ENCODE measurements around the gene IGSF6. TPM values are rescaled to one million over a fixed set of nuclear protein-coding genes. Genes with fewer than 3 reads are reported as not detected.
"Not testable (repeated sequence)": the region's sequence is repeated elsewhere in the genome, so short reads cannot be mapped to it uniquely, and the experiment has no call there.

IGSF6 gene
- total RNA-seq, 1 experiment from 2014 or later = 0.56 TPM

DNA sequence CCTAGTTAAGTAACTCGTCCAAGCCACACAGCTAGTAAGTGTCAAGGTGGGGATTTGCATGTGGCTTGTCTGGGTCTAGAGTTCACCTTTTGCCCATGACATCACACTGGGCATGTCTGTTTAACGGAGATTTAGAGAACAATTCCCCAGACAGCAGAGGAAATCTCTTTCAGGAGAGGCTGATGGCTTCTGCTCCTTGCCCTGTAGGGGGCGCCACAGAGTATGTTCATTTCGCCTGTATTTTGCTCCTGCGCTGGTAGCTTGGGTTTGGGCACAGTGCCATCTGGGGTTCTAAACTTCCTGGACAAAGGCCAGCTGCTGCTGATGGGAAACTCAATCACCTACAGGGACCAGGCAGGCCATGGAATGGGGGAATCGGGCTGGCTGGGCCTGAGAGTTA lies 31.8 kb upstream of the IGSF6 start:
- Histone ChIP-seq H3K4me3 (ENCODE audit: low read length) (no peak overlapping the region), H3K79me2 (ENCODE audit: low read length) (no peaks in the 10 kb centered on the region), H3K4me1 (ENCODE audit: low read length) (peaks cover 3% of the 10 kb centered on the region; the same call in 1 of the 2 replicates), H3K9me3 (ENCODE audit: low read length) (no peaks in the 10 kb centered on the region), H3K9me2 (replicated peaks; ENCODE audit: insufficient read depth, low read length) (no peaks in the 10 kb centered on the region), H4K20me1 (ENCODE audit: insufficient read depth, low read depth, low read length) (no peaks in the 10 kb centered on the region), H3K27me3 (ENCODE audit: low read length) (no peaks in the 10 kb centered on the region), H2AFZ (ENCODE audit: low read length) (no peak overlapping the region), H3K9ac (ENCODE audit: low read length) (no peak overlapping the region), H3K27ac (ENCODE audit: low read length) (no peak overlapping the region), H3K36me3 (ENCODE audit: insufficient read depth, low read length) (no peaks in the 10 kb centered on the region), H3K4me2 (ENCODE audit: low read depth, low read length, poor library complexity, severe bottlenecking) (no peak overlapping the region)
- DNase-seq = peak; percentile 86

DNA sequence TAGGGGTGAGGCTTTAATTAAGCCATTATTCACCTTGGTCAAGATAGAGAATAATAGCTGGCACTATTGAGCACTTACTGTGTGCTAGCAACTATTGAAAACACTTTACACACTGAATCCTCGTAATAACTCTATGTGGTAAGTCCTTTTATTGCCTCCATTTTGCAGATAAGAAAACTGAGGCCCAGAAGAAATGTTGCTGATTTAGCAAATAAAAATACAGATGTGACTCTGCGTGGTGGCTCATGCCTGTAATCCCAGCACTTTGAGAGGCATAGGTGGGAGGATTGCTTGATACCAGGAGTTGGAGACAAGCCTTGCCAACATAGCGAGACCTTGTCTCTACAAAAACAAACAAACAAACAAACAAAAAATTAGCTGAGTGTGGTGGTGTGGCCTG lies 30.8 kb upstream of the IGSF6 start:
- Histone ChIP-seq H3K4me3 (ENCODE audit: low read length) (no peak overlapping the region), H3K4me2 (ENCODE audit: low read depth, low read length, poor library complexity, severe bottlenecking) (no peak overlapping the region), H2AFZ (ENCODE audit: low read length) (no peak overlapping the region), H3K36me3 (ENCODE audit: insufficient read depth, low read length) (no peaks in the 10 kb centered on the region), H3K9me3 (ENCODE audit: low read length) (no peaks in the 10 kb centered on the region), H3K27me3 (ENCODE audit: low read length) (no peaks in the 10 kb centered on the region), H3K9me2 (replicated peaks; ENCODE audit: insufficient read depth, low read length) (no peaks in the 10 kb centered on the region), H4K20me1 (ENCODE audit: insufficient read depth, low read depth, low read length) (no peaks in the 10 kb centered on the region), H3K9ac (ENCODE audit: low read length) (no peak overlapping the region), H3K79me2 (ENCODE audit: low read length) (no peaks in the 10 kb centered on the region), H3K4me1 (ENCODE audit: low read length) (peaks cover 3% of the 10 kb centered on the region; the same call in 1 of the 2 replicates), H3K27ac (ENCODE audit: low read length) (no peak overlapping the region)
- DNase-seq = no peak

DNA sequence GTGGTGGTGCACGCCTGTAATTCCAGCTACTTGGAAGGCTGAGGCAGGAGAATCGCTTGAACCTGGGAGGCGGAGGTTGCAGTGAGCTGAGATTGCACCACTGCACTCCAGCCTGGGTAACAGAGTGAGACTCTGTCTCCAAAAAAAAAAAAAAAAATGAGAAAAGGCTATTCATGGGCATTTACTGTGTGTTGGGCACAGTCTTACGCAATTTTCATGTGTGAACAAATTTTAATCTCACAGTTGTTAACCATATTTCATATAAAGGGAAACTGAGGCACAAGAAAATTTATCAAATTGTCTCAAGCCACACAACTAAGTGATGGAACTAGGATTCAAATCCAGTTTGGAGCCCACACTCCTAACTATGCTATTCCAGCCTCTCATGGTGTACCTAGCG lies 28.3 kb upstream of the IGSF6 start:
- H3K36me3 ChIP-seq (ENCODE audit: insufficient read depth, low read length); H3K9ac ChIP-seq (ENCODE audit: low read length); H3K27me3 ChIP-seq (ENCODE audit: low read length); H3K4me2 ChIP-seq (ENCODE audit: low read depth, low read length, poor library complexity, severe bottlenecking); H3K4me1 ChIP-seq (ENCODE audit: low read length); H3K9me3 ChIP-seq (ENCODE audit: low read length); H3K9me2 ChIP-seq (replicated peaks; ENCODE audit: insufficient read depth, low read length); DNase-seq; H4K20me1 ChIP-seq (ENCODE audit: insufficient read depth, low read depth, low read length); H3K79me2 ChIP-seq (ENCODE audit: low read length); H3K27ac ChIP-seq (ENCODE audit: low read length); H2AFZ ChIP-seq (ENCODE audit: low read length); H3K4me3 ChIP-seq (ENCODE audit: low read length): not testable (repeated sequence)

DNA sequence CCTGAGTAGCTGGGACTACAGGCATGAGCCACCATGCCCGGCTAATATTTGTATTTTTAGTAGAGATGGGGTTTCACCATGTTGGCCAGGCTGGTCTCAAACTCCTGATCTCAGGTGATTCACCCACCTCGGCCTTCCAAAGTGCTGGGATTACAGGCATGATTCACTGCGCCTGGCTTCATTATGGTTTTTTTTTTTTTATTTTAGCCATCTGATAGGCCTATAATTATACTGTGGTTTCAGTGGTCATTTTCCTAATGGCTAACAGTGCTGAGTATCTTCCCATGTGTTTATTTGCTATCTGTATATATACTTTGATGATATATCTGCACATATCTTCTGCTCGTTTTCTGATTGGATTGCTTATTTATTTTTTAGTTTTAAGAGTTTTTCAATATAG lies 22.0 kb upstream of the IGSF6 start:
- H3K79me2 ChIP-seq (ENCODE audit: low read length); H3K4me1 ChIP-seq (ENCODE audit: low read length); H3K9ac ChIP-seq (ENCODE audit: low read length); H2AFZ ChIP-seq (ENCODE audit: low read length); DNase-seq; H3K4me3 ChIP-seq (ENCODE audit: low read length); H3K9me2 ChIP-seq (replicated peaks; ENCODE audit: insufficient read depth, low read length); H3K27ac ChIP-seq (ENCODE audit: low read length); H3K27me3 ChIP-seq (ENCODE audit: low read length); H3K4me2 ChIP-seq (ENCODE audit: low read depth, low read length, poor library complexity, severe bottlenecking); H3K36me3 ChIP-seq (ENCODE audit: insufficient read depth, low read length); H4K20me1 ChIP-seq (ENCODE audit: insufficient read depth, low read depth, low read length); H3K9me3 ChIP-seq (ENCODE audit: low read length): not testable (repeated sequence)

DNA sequence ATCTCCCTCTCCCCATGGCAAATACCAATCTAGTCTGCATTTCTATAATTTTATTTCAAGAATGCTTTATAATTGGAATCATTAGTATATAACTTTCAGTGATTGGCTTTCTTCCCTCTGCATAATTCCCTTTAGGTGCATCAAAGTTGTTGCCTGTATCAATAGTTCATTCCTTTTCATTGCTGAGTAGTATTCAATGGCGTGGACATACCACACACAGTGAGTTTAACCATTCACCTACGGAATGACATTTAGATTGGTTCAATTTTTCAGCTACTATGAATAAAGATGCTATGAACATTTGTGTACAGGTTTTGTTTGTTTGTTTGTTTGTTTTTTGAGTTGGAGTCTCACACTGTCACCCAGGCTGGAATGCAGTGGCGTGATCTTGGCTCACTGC lies 21.1 kb upstream of the IGSF6 start:
- Histone ChIP-seq H3K27me3 (ENCODE audit: low read length) (no peaks in the 10 kb centered on the region), H4K20me1 (ENCODE audit: insufficient read depth, low read depth, low read length) (no peaks in the 10 kb centered on the region), H3K9ac (ENCODE audit: low read length) (no peak overlapping the region), H3K4me1 (ENCODE audit: low read length) (no peaks in the 10 kb centered on the region), H3K4me3 (ENCODE audit: low read length) (no peak overlapping the region), H3K9me2 (replicated peaks; ENCODE audit: insufficient read depth, low read length) (no peaks in the 10 kb centered on the region), H3K27ac (ENCODE audit: low read length) (no peak overlapping the region), H3K79me2 (ENCODE audit: low read length) (no peaks in the 10 kb centered on the region), H2AFZ (ENCODE audit: low read length) (no peak overlapping the region), H3K4me2 (ENCODE audit: low read depth, low read length, poor library complexity, severe bottlenecking) (no peak overlapping the region), H3K9me3 (ENCODE audit: low read length) (peaks cover 4% of the 10 kb centered on the region; the same call in 1 of the 2 replicates), H3K36me3 (ENCODE audit: insufficient read depth, low read length) (no peaks in the 10 kb centered on the region)
- no peak for DNase-seq

DNA sequence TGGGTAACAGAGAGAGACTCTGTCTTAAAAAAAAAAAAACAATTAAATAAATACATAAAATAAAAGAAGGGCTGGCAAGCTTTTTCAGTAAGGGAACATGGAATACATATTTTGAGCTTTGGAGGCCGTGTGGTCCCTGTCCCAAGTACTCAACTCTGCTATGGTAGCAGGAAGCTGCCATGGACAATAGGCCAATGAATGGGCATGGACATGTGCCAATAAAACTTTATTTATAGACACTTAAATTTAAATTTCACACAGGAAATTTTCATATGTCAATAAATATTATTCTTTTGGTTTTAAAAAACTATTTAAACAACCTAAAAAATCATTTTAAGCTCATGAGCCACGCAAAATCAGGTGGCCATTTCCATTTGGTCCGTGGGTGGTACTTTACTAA lies 15.2 kb upstream of the IGSF6 start:
- Histone ChIP-seq H3K27me3 (ENCODE audit: low read length) (no peaks in the 10 kb centered on the region), H3K4me1 (ENCODE audit: low read length) (peaks cover 6% of the 10 kb centered on the region), H4K20me1 (ENCODE audit: insufficient read depth, low read depth, low read length) (no peaks in the 10 kb centered on the region), H3K27ac (ENCODE audit: low read length) (no peak overlapping the region), H3K4me3 (ENCODE audit: low read length) (no peak overlapping the region), H3K9me3 (ENCODE audit: low read length) (no peaks in the 10 kb centered on the region), H3K79me2 (ENCODE audit: low read length) (no peaks in the 10 kb centered on the region), H3K4me2 (ENCODE audit: low read depth, low read length, poor library complexity, severe bottlenecking) (no peak overlapping the region), H3K9ac (ENCODE audit: low read length) (no peak overlapping the region), H2AFZ (ENCODE audit: low read length) (no peak overlapping the region), H3K9me2 (replicated peaks; ENCODE audit: insufficient read depth, low read length) (no peaks in the 10 kb centered on the region), H3K36me3 (ENCODE audit: insufficient read depth, low read length) (no peaks in the 10 kb centered on the region)
- no peak for DNase-seq

DNA sequence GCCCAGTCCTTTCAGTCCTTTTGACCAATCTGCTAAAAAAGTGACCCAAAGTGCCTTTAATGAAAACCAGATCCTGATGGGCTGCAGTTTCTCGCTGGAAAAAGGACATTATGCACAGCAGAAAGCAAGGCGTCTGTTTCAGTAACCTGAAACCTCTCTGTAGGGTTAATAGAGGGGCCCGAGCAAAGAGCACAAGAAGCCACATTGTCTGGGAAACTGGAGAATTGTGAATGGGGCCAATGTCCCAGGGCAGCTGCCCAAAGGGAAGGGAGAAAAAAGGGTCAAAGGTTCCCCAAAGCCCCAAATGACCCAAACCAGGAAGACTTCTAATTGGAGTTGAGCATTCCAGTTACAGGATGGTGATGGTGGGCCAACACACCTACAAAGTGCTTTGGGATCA lies 14.4 kb upstream of the IGSF6 start:
- Histone ChIP-seq H3K27me3 (ENCODE audit: low read length) (no peaks in the 10 kb centered on the region), H3K4me3 (ENCODE audit: low read length) (no peak overlapping the region), H3K4me2 (ENCODE audit: low read depth, low read length, poor library complexity, severe bottlenecking) (no peak overlapping the region), H4K20me1 (ENCODE audit: insufficient read depth, low read depth, low read length) (no peaks in the 10 kb centered on the region), H2AFZ (ENCODE audit: low read length) (no peak overlapping the region), H3K36me3 (ENCODE audit: insufficient read depth, low read length) (no peaks in the 10 kb centered on the region), H3K9me3 (ENCODE audit: low read length) (no peaks in the 10 kb centered on the region), H3K9ac (ENCODE audit: low read length) (no peak overlapping the region), H3K79me2 (ENCODE audit: low read length) (no peaks in the 10 kb centered on the region), H3K4me1 (ENCODE audit: low read length) (peaks cover 6% of the 10 kb centered on the region), H3K9me2 (replicated peaks; ENCODE audit: insufficient read depth, low read length) (no peaks in the 10 kb centered on the region), H3K27ac (ENCODE audit: low read length) (no peak overlapping the region)
- no peak for DNase-seq

DNA sequence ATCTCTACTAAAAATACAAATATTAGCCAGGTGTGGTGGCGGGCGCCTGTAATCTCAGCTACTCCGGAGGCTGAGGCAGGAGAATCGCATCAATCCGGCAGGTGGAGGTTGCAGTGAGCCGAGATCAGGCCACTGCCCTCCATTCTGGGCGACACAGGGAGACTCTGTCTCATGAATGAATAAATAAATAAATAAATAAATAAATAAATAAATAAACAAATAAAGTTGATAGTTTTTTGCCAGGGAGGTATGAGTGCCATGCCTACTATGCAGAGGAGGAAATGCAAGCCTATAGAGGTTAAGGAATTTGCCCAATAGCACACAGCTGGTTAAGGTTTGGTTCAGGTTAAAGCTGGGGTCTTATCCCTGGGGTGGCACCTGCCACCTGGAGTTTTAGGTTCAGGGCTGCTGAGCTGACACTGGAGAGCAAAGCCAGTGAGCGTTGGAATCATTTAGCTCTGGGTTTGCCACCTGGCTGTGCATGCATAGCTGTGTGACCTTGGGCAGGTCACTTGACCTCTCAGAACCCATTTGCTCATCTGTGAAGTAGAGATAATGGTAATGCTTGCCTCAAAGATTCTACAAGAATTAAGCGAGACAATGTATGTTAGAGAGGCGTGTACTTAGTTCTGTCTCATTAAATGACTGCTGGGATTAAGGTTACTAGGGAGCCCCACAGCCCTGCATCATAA lies 12.5 kb upstream of the IGSF6 start:
- H2AFZ ChIP-seq (ENCODE audit: low read length) = no peak overlapping the region
- H3K9ac ChIP-seq (ENCODE audit: low read length) = no peak overlapping the region
- no peaks in the 10 kb centered on the region for H3K9me2 ChIP-seq (replicated peaks; ENCODE audit: insufficient read depth, low read length)
- H3K4me1 ChIP-seq (ENCODE audit: low read length) = peaks cover 15% of the 10 kb centered on the region
- no peak for DNase-seq
- no peaks in the 10 kb centered on the region for H3K79me2 ChIP-seq (ENCODE audit: low read length)
- no peaks in the 10 kb centered on the region for H3K27me3 ChIP-seq (ENCODE audit: low read length)
- no peaks in the 10 kb centered on the region for H4K20me1 ChIP-seq (ENCODE audit: insufficient read depth, low read depth, low read length)
- no peak overlapping the region for H3K4me3 ChIP-seq (ENCODE audit: low read length)
- no peak overlapping the region for H3K27ac ChIP-seq (ENCODE audit: low read length)
- no peaks in the 10 kb centered on the region for H3K9me3 ChIP-seq (ENCODE audit: low read length)
- H3K4me2 ChIP-seq (ENCODE audit: low read depth, low read length, poor library complexity, severe bottlenecking) = no peak overlapping the region
- no peaks in the 10 kb centered on the region for H3K36me3 ChIP-seq (ENCODE audit: insufficient read depth, low read length)
